Activated B cell treated with CpG ODN at 0.5 μM for 24 hours (primary cell): ENCODE measurements around the gene DIAPH3. TPM values are rescaled to one million over a fixed set of nuclear protein-coding genes. Genes with fewer than 3 reads are reported as not detected.

Source experiments
- ATAC-seq: fragments of 200-7000 bp; cut with Tn5 transposase; one replicate; pipeline ENCODE4 v1.10.0; 2021; ENCODE audit warnings: low read depth, mild to moderate bottlenecking, moderate library complexity
- CTCF ChIA-PET: fragments of 350-600 bp; sonication (Branson Sonifier 250); formaldehyde crosslinking; loops from one replicate; lab custom pipeline; 2021; ENCODE audit warnings: antibody characterized with exemption; lab: Charles Lee
- POLR2A ChIA-PET: fragments of 350-600 bp; sonication (Branson Sonifier 250); formaldehyde crosslinking; loops from one replicate; lab custom pipeline; 2021; ENCODE audit warnings: antibody characterized with exemption; lab: Charles Lee
- DNase-seq: peaks from one replicate; pipeline ENCODE4 v3.0.0; 2022
- H3K27ac Mint-ChIP-seq: one replicate; pipeline ENCODE4 v1.8.0; 2020; ENCODE audit warnings: mixed read lengths
- H3K27me3 Mint-ChIP-seq: one replicate; pipeline ENCODE4 v1.8.0; 2021; ENCODE audit warnings: mixed read lengths
- H3K36me3 Mint-ChIP-seq: one replicate; pipeline ENCODE4 v1.8.0; 2021; ENCODE audit warnings: low read depth, mixed read lengths
- H3K4me1 Mint-ChIP-seq: one replicate; pipeline ENCODE4 v1.8.0; 2021; ENCODE audit warnings: mixed read lengths
- H3K4me3 Mint-ChIP-seq: one replicate; pipeline ENCODE4 v1.8.0; 2020; ENCODE audit warnings: mild to moderate bottlenecking, mixed read lengths
- H3K9me3 Mint-ChIP-seq: one replicate; pipeline ENCODE4 v1.8.0; 2020; ENCODE audit warnings: mixed read lengths
- CTCF ChIP-seq: fragments of 200-600 bp; IDR thresholded peaks from one replicate; pipeline ENCODE4 v1.8.0; 2022; ENCODE audit warnings: antibody characterized with exemption, mild to moderate bottlenecking
- intact Hi-C: fragments of 100-400 bp; cut with micrococcal nuclease; formaldehyde crosslinking; loops from one replicate; pipeline ENCODE4 v1.15.1; 2024
- total RNA-seq: library from RNA; stranded (reverse); gene quantifications from 2 replicates; pipeline ENCODE4 v1.2.3, GENCODE V29; 2022

The DIAPH3 gene
- total RNA-seq, 1 donor from 2014 or later = 0.38 TPM

GRCh38 chr13:59631271-59631670, 532.5 kb downstream of the DIAPH3 start:
- Mint-ChIP-seq H3K36me3 (no peaks in the 10 kb centered on the region), H3K4me1 (no peaks in the 10 kb centered on the region), H3K4me3 (no peak overlapping the region), H3K9me3 (no peaks in the 10 kb centered on the region), H3K27me3 (no peaks in the 10 kb centered on the region), H3K27ac (no peak overlapping the region)
- ChIA-PET POLR2A (no interaction called here), CTCF (no interaction called here)
- no peak for DNase-seq
- intact Hi-C loops = no loop called here
- no peak for ATAC-seq
- TF ChIP-seq CTCF = no peak

GRCh38 chr13:59625111-59625510, 538.6 kb downstream of the DIAPH3 start:
- ChIA-PET CTCF (no interaction called here), POLR2A (no interaction called here)
- ATAC-seq = no peak
- DNase-seq = no peak
- Mint-ChIP-seq H3K36me3 (no peaks in the 10 kb centered on the region), H3K9me3 (no peaks in the 10 kb centered on the region), H3K4me1 (no peaks in the 10 kb centered on the region), H3K27ac (no peak overlapping the region), H3K4me3 (no peak overlapping the region), H3K27me3 (no peaks in the 10 kb centered on the region)
- TF ChIP-seq CTCF = no peak
- intact Hi-C loops = no loop called here

GRCh38 chr13:59623206-59623915, 540.4 kb downstream of the DIAPH3 start:
- intact Hi-C loops = no loop called here
- ChIA-PET CTCF (no interaction called here), POLR2A (no interaction called here)
- TF ChIP-seq CTCF = no peak
- no peaks in the 10 kb centered on the region for H3K36me3 Mint-ChIP-seq
- peaks cover 12% of the 10 kb centered on the region for H3K9me3 Mint-ChIP-seq
- DNase-seq (no peak), ATAC-seq (no peak)
- H3K4me1 Mint-ChIP-seq = no peaks in the 10 kb centered on the region
- no peaks in the 10 kb centered on the region for H3K27me3 Mint-ChIP-seq
- no peak overlapping the region for H3K4me3 Mint-ChIP-seq
- H3K27ac Mint-ChIP-seq = no peak overlapping the region

GRCh38 chr13:59621773-59622172, 542.0 kb downstream of the DIAPH3 start:
- Mint-ChIP-seq H3K4me1 (no peaks in the 10 kb centered on the region), H3K27ac (no peak overlapping the region), H3K4me3 (no peak overlapping the region), H3K9me3 (peaks cover 14% of the 10 kb centered on the region), H3K36me3 (no peaks in the 10 kb centered on the region), H3K27me3 (no peaks in the 10 kb centered on the region)
- DNase-seq = no peak
- ChIA-PET CTCF (no interaction called here), POLR2A (no interaction called here)
- ATAC-seq = no peak
- intact Hi-C loops = no loop called here
- no peak for TF ChIP-seq CTCF

Other genes with a start within 250 kb of the DIAPH3 start
- gene TDRD3, start 233.3 kb upstream of the DIAPH3 start, total RNA-seq = 19.7 and 22.5 TPM in 2 replicates